ENCODE data around the gene MPDU1.

MPDU1 gene

DNA sequence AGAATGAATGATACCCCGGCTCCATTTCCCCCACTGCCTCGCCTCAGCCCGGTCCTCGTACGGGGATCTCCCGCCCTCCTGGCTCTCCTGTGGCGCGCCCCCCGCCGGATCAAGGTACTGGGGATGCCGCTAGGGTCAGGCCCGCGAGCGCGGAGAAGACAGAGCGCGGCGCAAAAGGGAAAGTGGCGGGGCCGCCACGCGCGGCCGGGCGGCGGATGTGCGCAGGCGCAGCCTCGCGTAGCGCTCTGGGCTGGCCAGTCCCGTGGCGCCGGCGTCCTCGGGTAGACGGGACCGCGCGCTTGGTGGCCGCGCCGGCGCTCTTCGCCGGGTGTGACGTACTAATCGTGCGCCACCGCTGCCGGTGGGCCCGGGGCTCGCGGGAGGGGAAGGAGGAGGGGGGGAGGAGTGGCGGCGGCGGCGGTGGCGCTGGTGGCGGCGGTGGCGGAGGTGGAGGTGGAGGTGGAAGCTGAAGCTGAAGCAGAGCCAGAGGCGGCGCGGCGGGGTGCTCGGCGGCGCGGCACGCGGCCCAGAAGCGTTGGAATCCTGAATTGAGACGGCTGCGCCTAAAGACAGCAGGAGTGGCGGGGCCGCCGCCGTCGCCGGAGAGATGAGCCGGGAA lies 22.0 kb upstream of the MPDU1 start, which contains the start of gene SENP3:
TSS of gene SENP3 (plus strand) at position 331 of the 619 bp plus-strand sequence. CDS start 1,158 bp downstream, outside the sequence.
- DNase-seq (ENCODE audit: extremely low read depth, low read depth), result peak; percentile 73
- TF ChIP-seq, protein P1, sequence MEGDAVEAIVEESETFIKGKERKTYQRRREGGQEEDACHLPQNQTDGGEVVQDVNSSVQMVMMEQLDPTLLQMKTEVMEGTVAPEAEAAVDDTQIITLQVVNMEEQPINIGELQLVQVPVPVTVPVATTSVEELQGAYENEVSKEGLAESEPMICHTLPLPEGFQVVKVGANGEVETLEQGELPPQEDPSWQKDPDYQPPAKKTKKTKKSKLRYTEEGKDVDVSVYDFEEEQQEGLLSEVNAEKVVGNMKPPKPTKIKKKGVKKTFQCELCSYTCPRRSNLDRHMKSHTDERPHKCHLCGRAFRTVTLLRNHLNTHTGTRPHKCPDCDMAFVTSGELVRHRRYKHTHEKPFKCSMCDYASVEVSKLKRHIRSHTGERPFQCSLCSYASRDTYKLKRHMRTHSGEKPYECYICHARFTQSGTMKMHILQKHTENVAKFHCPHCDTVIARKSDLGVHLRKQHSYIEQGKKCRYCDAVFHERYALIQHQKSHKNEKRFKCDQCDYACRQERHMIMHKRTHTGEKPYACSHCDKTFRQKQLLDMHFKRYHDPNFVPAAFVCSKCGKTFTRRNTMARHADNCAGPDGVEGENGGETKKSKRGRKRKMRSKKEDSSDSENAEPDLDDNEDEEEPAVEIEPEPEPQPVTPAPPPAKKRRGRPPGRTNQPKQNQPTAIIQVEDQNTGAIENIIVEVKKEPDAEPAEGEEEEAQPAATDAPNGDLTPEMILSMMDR (IDR thresholded peaks at IDR 0.05; ENCODE audit: low read depth, low read length), result no peak

DNA sequence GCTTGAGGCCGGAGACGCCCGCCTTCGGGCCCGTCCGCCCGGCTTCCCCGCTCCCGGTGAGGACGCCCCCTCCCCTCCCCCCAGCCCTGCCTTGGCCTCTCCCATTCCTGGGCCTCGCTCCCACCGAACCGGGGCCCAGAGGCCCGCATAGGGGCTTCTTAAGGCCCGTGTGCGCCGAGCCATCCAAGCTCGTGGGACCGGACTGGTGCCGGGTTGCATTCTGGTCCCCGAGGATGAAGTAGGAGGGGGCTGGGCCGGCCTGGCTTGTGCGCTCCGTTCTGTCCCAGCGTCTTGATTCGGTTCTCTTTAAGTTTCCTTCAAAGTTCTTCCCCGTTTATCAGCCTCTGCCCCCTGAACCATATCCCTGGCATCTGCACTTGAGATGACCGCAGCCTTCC lies 21.4 kb upstream of the MPDU1 start:
- no peak for DNase-seq (ENCODE audit: extremely low read depth, low read depth)
- TF ChIP-seq, protein P1 (IDR thresholded peaks at IDR 0.05; ENCODE audit: low read depth, low read length), result no peak

DNA sequence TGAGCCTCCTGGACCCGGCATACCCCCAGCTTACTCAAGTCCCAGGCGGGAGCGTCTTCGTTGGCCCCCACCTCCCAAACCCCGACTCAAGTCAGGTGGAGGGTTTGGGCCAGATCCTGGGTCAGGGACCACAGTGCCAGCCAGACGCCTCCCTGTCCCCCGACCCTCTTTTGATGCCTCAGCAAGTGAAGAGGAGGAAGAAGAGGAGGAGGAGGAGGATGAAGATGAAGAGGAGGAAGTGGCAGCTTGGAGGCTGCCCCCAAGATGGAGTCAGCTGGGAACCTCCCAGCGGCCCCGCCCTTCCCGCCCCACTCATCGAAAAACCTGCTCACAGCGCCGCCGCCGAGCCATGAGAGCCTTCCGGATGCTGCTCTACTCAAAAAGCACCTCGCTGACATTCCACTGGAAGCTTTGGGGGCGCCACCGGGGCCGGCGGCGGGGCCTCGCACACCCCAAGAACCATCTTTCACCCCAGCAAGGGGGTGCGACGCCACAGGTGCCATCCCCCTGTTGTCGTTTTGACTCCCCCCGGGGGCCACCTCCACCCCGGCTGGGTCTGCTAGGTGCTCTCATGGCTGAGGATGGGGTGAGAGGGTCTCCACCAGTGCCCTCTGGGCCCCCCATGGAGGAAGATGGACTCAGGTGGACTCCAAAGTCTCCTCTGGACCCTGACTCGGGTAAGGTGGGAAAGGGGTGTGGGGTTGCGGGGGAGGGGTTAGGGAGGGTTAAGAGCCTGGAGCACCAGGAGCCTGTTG lies 20.4 kb upstream of the MPDU1 start:
- DNase-seq (ENCODE audit: extremely low read depth, low read depth), result no peak
- TF ChIP-seq, protein P1 (IDR thresholded peaks at IDR 0.05; ENCODE audit: low read depth, low read length), result no peak

DNA sequence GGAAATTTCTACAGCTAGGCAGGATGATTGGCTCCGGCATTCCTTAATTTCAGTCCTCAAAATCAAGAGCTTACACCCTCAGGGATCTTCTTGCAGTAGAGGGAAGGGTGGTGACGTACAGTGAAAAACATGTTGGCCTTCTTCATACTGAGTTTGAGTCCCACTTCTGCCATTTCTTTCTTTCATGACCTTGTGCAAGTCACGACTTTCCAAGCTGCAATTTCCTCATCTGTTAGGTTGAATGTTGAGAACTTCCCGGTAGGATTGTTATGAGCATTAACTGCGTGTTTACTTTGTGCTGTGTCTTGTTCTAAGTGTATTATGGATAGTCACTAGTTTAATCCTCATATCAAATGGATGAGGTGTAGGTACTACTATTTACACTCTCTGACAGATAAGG lies 14.1 kb upstream of the MPDU1 start:
- no peak for DNase-seq (ENCODE audit: extremely low read depth, low read depth)
- TF ChIP-seq, protein P1 (IDR thresholded peaks at IDR 0.05; ENCODE audit: low read depth, low read length), result no peak

DNA sequence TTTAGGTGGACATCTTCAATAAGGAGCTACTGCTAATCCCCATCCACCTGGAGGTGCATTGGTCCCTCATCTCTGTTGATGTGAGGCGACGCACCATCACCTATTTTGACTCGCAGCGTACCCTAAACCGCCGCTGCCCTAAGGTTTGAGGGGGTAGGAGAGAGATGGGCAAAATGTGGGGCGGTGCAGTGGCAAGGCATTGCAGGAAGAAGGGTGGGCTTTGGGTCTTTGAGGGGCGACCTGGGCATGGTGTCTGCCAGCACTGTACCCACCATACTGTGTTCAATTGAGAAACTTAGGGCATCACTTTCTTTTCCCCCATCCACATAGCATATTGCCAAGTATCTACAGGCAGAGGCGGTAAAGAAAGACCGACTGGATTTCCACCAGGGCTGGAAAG lies 13.3 kb upstream of the MPDU1 start:
- TF ChIP-seq, protein P1 (IDR thresholded peaks at IDR 0.05; ENCODE audit: low read depth, low read length), result no peak
- no peak for DNase-seq (ENCODE audit: extremely low read depth, low read depth)

DNA sequence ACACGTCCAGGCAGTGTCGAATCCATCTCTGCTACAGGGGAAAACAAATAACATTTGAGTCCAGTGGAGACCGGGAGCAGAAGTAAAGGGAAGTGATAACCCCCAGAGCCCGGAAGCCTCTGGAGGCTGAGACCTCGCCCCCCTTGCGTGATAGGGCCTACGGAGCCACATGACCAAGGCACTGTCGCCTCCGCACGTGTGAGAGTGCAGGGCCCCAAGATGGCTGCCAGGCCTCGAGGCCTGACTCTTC lies 11.4 kb upstream of the MPDU1 start:
- TF ChIP-seq, protein P1 (IDR thresholded peaks at IDR 0.05; ENCODE audit: low read depth, low read length), result no peak

DNA sequence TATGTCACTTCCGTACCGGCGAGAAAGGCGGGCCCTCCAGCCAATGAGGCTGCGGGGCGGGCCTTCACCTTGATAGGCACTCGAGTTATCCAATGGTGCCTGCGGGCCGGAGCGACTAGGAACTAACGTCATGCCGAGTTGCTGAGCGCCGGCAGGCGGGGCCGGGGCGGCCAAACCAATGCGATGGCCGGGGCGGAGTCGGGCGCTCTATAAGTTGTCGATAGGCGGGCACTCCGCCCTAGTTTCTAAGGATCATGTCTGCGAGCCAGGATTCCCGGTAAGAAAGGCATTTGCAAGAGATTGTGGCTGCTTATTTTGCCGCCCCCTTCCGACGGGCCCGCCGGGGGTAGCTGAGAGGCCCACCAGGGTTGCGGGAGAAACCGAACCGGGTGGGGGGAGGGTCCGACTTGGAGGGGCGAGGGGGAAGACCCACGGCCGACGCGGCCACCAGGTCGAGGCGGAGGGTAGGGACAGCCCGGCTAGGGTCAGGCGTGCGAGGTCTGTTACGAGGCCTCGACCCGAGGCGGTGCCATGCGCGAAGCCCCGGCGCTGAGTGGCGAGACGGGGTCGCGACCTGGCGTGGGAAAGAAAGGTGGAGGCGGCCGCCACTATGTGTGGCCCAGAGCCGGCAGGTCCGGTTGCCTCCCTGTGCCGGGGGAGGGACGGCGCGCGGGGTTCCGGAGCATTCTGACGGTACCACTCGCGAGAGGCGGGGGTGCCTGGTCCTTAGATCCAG lies 10.9 kb upstream of the MPDU1 start:
- peak; percentile 99 for DNase-seq (ENCODE audit: extremely low read depth, low read depth)
- TF ChIP-seq, protein P1 (IDR thresholded peaks at IDR 0.05; ENCODE audit: low read depth, low read length), result no peak

More for the DNA sequence above, 11.4 kb upstream of the MPDU1 start:
- DNase-seq (ENCODE audit: extremely low read depth, low read depth), result no peak
